HEK293 (cell line): Measurements from ENCODE around the gene AGAP3.
A peak's percentile ranks its signal among the peaks of the same experiment; 100 is the strongest.

Source experiments
- BCL11A ChIP-seq: fragments of 450-650 bp; formaldehyde crosslinking; IDR thresholded peaks from 2 replicates; pipeline ENCODE4 v1.5.1; 2016; ENCODE audit warnings: low read depth, missing biosample characterization, missing genetic modification characterization
- BCL11B ChIP-seq: fragments of 450-650 bp; formaldehyde crosslinking; IDR thresholded peaks from 2 replicates; pipeline ENCODE4 v1.5.1; 2016; ENCODE audit warnings: low read depth, missing biosample characterization, missing genetic modification characterization
- GFI1B ChIP-seq: fragments of 450-650 bp; formaldehyde crosslinking; IDR thresholded peaks from 2 replicates; pipeline ENCODE4 v1.5.1; 2016; ENCODE audit warnings: missing biosample characterization, missing genetic modification characterization
- GLIS2 ChIP-seq: fragments of 450-650 bp; formaldehyde crosslinking; IDR thresholded peaks from 2 replicates; pipeline ENCODE4 v1.5.1; 2016; ENCODE audit warnings: missing biosample characterization, missing genetic modification characterization
- HOXC10 ChIP-seq: sonication (generic); formaldehyde crosslinking; IDR thresholded peaks from 2 replicates; pipeline ENCODE4 v1.8.1; 2023; ENCODE audit warnings: mild to moderate bottlenecking, missing genetic modification reagents
- KLF1 ChIP-seq: fragments of 450-650 bp; formaldehyde crosslinking; IDR thresholded peaks from 2 replicates; pipeline ENCODE4 v1.5.1; 2016; ENCODE audit warnings: missing biosample characterization, missing genetic modification characterization
- KLF16 ChIP-seq: fragments of 450-650 bp; formaldehyde crosslinking; IDR thresholded peaks from 2 replicates; pipeline ENCODE4 v1.5.1; 2017; ENCODE audit warnings: missing biosample characterization, missing genetic modification characterization
- PRDM10 ChIP-seq: fragments of 450-650 bp; formaldehyde crosslinking; IDR thresholded peaks from 2 replicates; pipeline ENCODE4 v1.5.1; 2016; ENCODE audit warnings: missing biosample characterization, missing genetic modification characterization
- PRDM2 ChIP-seq: fragments of 450-650 bp; formaldehyde crosslinking; IDR thresholded peaks from 2 replicates; pipeline ENCODE4 v1.5.1; 2016; ENCODE audit warnings: missing biosample characterization, missing genetic modification characterization, borderline replicate concordance
- PRDM4 ChIP-seq: fragments of 450-650 bp; formaldehyde crosslinking; IDR thresholded peaks from 2 replicates; pipeline ENCODE4 v1.5.1; 2017; ENCODE audit warnings: missing biosample characterization, missing genetic modification characterization
- SP2 ChIP-seq: fragments of 450-650 bp; formaldehyde crosslinking; IDR thresholded peaks from 2 replicates; pipeline ENCODE4 v1.5.1; 2016; ENCODE audit warnings: missing biosample characterization, missing genetic modification characterization
- SP7 ChIP-seq: fragments of 450-650 bp; formaldehyde crosslinking; IDR thresholded peaks from 2 replicates; pipeline ENCODE4 v1.5.1; 2016; ENCODE audit warnings: missing biosample characterization, missing genetic modification characterization
- YY1 ChIP-seq: fragments of 450-650 bp; formaldehyde crosslinking; IDR thresholded peaks from 2 replicates; pipeline ENCODE4 v1.5.1; 2018; ENCODE audit warnings: missing biosample characterization, missing genetic modification characterization
- ZEB2 ChIP-seq: fragments of 450-650 bp; formaldehyde crosslinking; IDR thresholded peaks from 2 replicates; pipeline ENCODE4 v1.5.1; 2016; ENCODE audit warnings: missing biosample characterization, missing genetic modification characterization
- ZFP3 ChIP-seq: fragments of 450-650 bp; formaldehyde crosslinking; IDR thresholded peaks from 2 replicates; pipeline ENCODE4 v1.5.1; 2016; ENCODE audit warnings: low read depth, missing biosample characterization, missing genetic modification characterization
- ZIC2 ChIP-seq: fragments of 450-650 bp; formaldehyde crosslinking; IDR thresholded peaks from 2 replicates; pipeline ENCODE4 v1.5.1; 2016; ENCODE audit warnings: missing biosample characterization, missing genetic modification characterization
- ZNF449 ChIP-seq: fragments of 450-650 bp; formaldehyde crosslinking; IDR thresholded peaks from 2 replicates; pipeline ENCODE4 v1.5.1; 2017; ENCODE audit warnings: missing biosample characterization, mild to moderate bottlenecking, missing genetic modification characterization, moderate library complexity
- ZNF501 ChIP-seq: fragments of 450-650 bp; formaldehyde crosslinking; IDR thresholded peaks from 2 replicates; pipeline ENCODE4 v1.5.1; 2016; ENCODE audit warnings: missing biosample characterization, missing genetic modification characterization
- ZNF530 ChIP-seq: fragments of 450-650 bp; formaldehyde crosslinking; IDR thresholded peaks from 2 replicates; pipeline ENCODE4 v1.5.1; 2016; ENCODE audit warnings: low read depth, missing biosample characterization, missing genetic modification characterization
- ZNF549 ChIP-seq: fragments of 450-650 bp; IDR thresholded peaks from 2 replicates; pipeline ENCODE4 v1.5.1; 2018; ENCODE audit warnings: missing biosample characterization, missing genetic modification characterization, mild to moderate bottlenecking, inconsistent platforms, moderate library complexity
- ZNF555 ChIP-seq: fragments of 450-650 bp; formaldehyde crosslinking; conservative IDR thresholded peaks from 2 replicates; pipeline ENCODE4 v1.5.1; 2017; ENCODE audit warnings: missing biosample characterization, mild to moderate bottlenecking, missing genetic modification characterization, inconsistent platforms
- ZNF626 ChIP-seq: fragments of 450-650 bp; sonication (Bioruptor Pico); formaldehyde crosslinking; IDR thresholded peaks from 2 replicates; pipeline ENCODE4 v1.5.1; 2018; ENCODE audit warnings: missing biosample characterization, missing genetic modification characterization, inconsistent platforms
- ZNF639 ChIP-seq: fragments of 450-650 bp; formaldehyde crosslinking; IDR thresholded peaks from 2 replicates; pipeline ENCODE4 v1.5.1; 2016; ENCODE audit warnings: missing biosample characterization, missing genetic modification characterization
- ZNF747 ChIP-seq: fragments of 450-650 bp; formaldehyde crosslinking; IDR thresholded peaks from 2 replicates; pipeline ENCODE4 v1.5.1; 2016; ENCODE audit warnings: missing biosample characterization, missing genetic modification characterization
- ZNF830 ChIP-seq: fragments of 450-650 bp; IDR thresholded peaks from 2 replicates; pipeline ENCODE4 v1.5.0; 2018; ENCODE audit warnings: missing biosample characterization, missing genetic modification characterization, low read depth, mild to moderate bottlenecking, moderate library complexity

AGAP3 gene

GRCh38 chr7:151168003-151168786, 81.9 kb downstream of the AGAP3 start (continued):
- no peak for TF ChIP-seq PRDM2 (tag by site-specific recombination)
- no peak for TF ChIP-seq PRDM4 (tag by site-specific recombination)
- peak; percentile 89 for TF ChIP-seq KLF1 (tag by site-specific recombination)
- no peak for TF ChIP-seq ZFP3 (tag by site-specific recombination)
- no peak; the same call in none of the 2 replicates for TF ChIP-seq ZNF449 (tag by site-specific recombination)
- TF ChIP-seq GFI1B (tag by site-specific recombination), result no peak
- peak; percentile 54; the same call in 1 of the 2 replicates for TF ChIP-seq BCL11B (tag by site-specific recombination)
- peak; percentile 84 for TF ChIP-seq PRDM10 (tag by site-specific recombination)
- TF ChIP-seq ZNF830 (tag by site-specific recombination), result no peak
- no peak for TF ChIP-seq ZNF549 (tag by site-specific recombination)
- TF ChIP-seq GLIS2 (tag by site-specific recombination), result peak; percentile 91
- TF ChIP-seq SP2, result peak; percentile 67
- TF ChIP-seq KLF16 (tag by site-specific recombination), result peak; percentile 93
- TF ChIP-seq ZNF639 (tag by site-specific recombination), result peak; percentile 70; the same call in 1 of the 2 replicates
- peak; percentile 67 for TF ChIP-seq ZIC2 (tag by site-specific recombination)
- TF ChIP-seq SP7 (tag by site-specific recombination), result no peak; the same call in 1 of the 2 replicates
- no peak for TF ChIP-seq HOXC10 (CRISPR knock-in tag)
- no peak for TF ChIP-seq YY1 (tag by site-specific recombination)
- no peak for TF ChIP-seq ZNF530 (tag by site-specific recombination)
- no peak for TF ChIP-seq ZNF555 (tag by site-specific recombination)
- TF ChIP-seq ZNF747 (tag by site-specific recombination), result no peak
- peak; percentile 88 for TF ChIP-seq ZEB2 (tag by site-specific recombination)
- 0 out of 2 replicates have a peak, but pooled peaks have one; percentile 47 for TF ChIP-seq ZNF501 (tag by site-specific recombination)
- TF ChIP-seq ZNF626 (tag by site-specific recombination), result no peak
- 0 out of 2 replicates have a peak, but pooled peaks have one; percentile 10 for TF ChIP-seq BCL11A (tag by site-specific recombination)
